Keratinocyte (primary cell): ENCODE results near the gene MTOR.

ENCODE experiments used
- CTCF ChIP-seq, 3 experiments: IDR thresholded peaks in 1 of 3; conservative IDR thresholded peaks in 1 of 3; optimal IDR thresholded peaks in 1 of 3; 2 replicates in 2 of 3; 3 replicates in 1 of 3; pipeline versions ENCODE3 to v1.5.1; 2011; ENCODE audit warnings: low read length in 3 of 3, mild to moderate bottlenecking in 3 of 3, moderate library complexity in 2 of 3, control low read depth in 1 of 3, inconsistent platforms in 1 of 3; ENCODE audit not compliant: insufficient read depth in 2 of 3; ENCODE audit errors: extremely low read depth in 1 of 3
- EZH2 ChIP-seq: IDR thresholded peaks from one replicate; pipeline ENCODE4 v1.6.1; 2012; ENCODE audit warnings: inconsistent platforms, mild to moderate bottlenecking, low read length, moderate library complexity

- TF ChIP-seq CTCF (optimal IDR thresholded peaks at IDR 0.05 in 1 of 3, IDR thresholded peaks at IDR 0.05 in 1 of 3, conservative IDR thresholded peaks at IDR 0.05 in 1 of 3; ENCODE audit: extremely low read depth in 1 of 3, insufficient read depth in 2 of 3, low read length in 3 of 3) (no peak), EZH2 (no peak)
Measured at GRCh38 chr1:11188381-11188780, 74.0 kb downstream of the MTOR start.
